SH-SY5Y (cell line): ENCODE data around the gene OVOL3.

Experiments used
- GATA2 ChIP-seq: IDR thresholded peaks from 2 replicates; pipeline ENCODE4 v1.6.1; 2011; ENCODE audit warnings: mild to moderate bottlenecking, low read depth, low read length
- GATA3 ChIP-seq: IDR thresholded peaks from 2 replicates; pipeline ENCODE4 v1.6.1; 2011; ENCODE audit warnings: low read depth, mild to moderate bottlenecking, low read length, moderate library complexity

DNA sequence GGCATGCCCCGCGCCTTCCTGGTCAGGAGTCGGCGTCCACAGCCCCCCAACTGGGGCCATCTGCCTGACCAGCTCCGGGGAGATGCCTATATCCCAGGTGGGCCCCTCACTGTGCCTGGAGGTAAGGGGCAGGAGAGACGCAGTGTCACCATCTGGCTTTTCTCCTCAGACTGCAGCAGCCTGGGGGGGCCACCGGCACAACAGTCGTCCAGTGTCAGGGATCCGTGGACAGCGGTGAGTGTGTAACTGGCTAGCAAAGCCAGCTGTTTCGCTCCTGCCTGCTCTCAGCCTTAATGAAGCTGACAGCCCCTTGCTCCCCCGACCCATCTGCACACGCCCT lies 227 bp downstream of the OVOL3 start:
- TF ChIP-seq GATA2 = no peak
- TF ChIP-seq GATA3 = no peak
